HG02642 (cell line): ENCODE data around the gene ZNF423.

Source experiments
- ATAC-seq: cut with Tn5 transposase; IDR thresholded peaks from one replicate; pipeline ENCODE4 v1.9.1; 2021; ENCODE audit warnings: mild to moderate bottlenecking; ENCODE audit not compliant: unreplicated experiment, poor library complexity

The ZNF423 gene

GRCh38 chr16:49594685-49595498 lies 261.0 kb downstream of the ZNF423 start:
- ATAC-seq: no peak

- ATAC-seq: no peak
Observed at GRCh38 chr16:49594153-49594552, 261.8 kb downstream of the ZNF423 start.

GRCh38 chr16:49593424-49594040 lies 262.4 kb downstream of the ZNF423 start:
- ATAC-seq: no peak

GRCh38 chr16:49592546-49593423 lies 263.1 kb downstream of the ZNF423 start:
- peak; percentile 51 for ATAC-seq

- no peak for ATAC-seq
Observed at GRCh38 chr16:49590166-49590871, 265.6 kb downstream of the ZNF423 start.

GRCh38 chr16:49589544-49590031 lies 266.3 kb downstream of the ZNF423 start:
- no peak for ATAC-seq

GRCh38 chr16:49588729-49589384 lies 267.1 kb downstream of the ZNF423 start:
- ATAC-seq: no peak

- ATAC-seq: no peak
Observed at GRCh38 chr16:49588026-49588425, 267.9 kb downstream of the ZNF423 start.

GRCh38 chr16:49587511-49587910 lies 268.4 kb downstream of the ZNF423 start:
- ATAC-seq: no peak

GRCh38 chr16:49586466-49587450 lies 269.2 kb downstream of the ZNF423 start:
- ATAC-seq: no peak

- no peak for ATAC-seq
Observed at GRCh38 chr16:49585143-49585832, 270.6 kb downstream of the ZNF423 start.

- ATAC-seq: no peak
Observed at GRCh38 chr16:49583911-49584310, 272.0 kb downstream of the ZNF423 start.

- no peak for ATAC-seq
Observed at GRCh38 chr16:49581630-49582298, 274.1 kb downstream of the ZNF423 start.

- ATAC-seq: no peak
Observed at GRCh38 chr16:49580751-49581303, 275.1 kb downstream of the ZNF423 start.

- no peak for ATAC-seq
Observed at GRCh38 chr16:49578435-49579024, 277.4 kb downstream of the ZNF423 start.

GRCh38 chr16:49578018-49578417 lies 277.9 kb downstream of the ZNF423 start:
- no peak for ATAC-seq

- ATAC-seq: no peak
Observed at GRCh38 chr16:49576941-49577340, 279.0 kb downstream of the ZNF423 start.
